ENCODE data around the gene TSHZ2. TPM values are rescaled to one million over a fixed set of nuclear protein-coding genes. Genes with fewer than 3 reads are reported as not detected.

TSHZ2 gene
- total and polyA plus RNA-seq, 2 donors (not counting 1 experiment from before 2014, with no cell fraction given), result 1.00 to 5.7 TPM

GRCh38 chr20:53116733-53117132, 144.6 kb downstream of the TSHZ2 start:
- DNase-seq (no peak), ATAC-seq (ENCODE audit: low read depth) (no peak)
- Histone ChIP-seq H3K4me1 (ENCODE audit: control insufficient read depth in 2 of 2, insufficient read depth in 2 of 2, low read length in 2 of 2) (no peaks in the 10 kb centered on the region), H3K36me3 (replicated peaks in 1 of 2; ENCODE audit: control extremely low read depth in 1 of 2, control insufficient read depth in 1 of 2, extremely low read depth in 1 of 2, insufficient read depth in 2 of 2, low read length in 1 of 2) (no peaks in the 10 kb centered on the region), H2AFZ (ENCODE audit: insufficient read depth, low read depth, low read length, poor library complexity, severe bottlenecking) (no peak overlapping the region), H3K4me2 (replicated peaks; ENCODE audit: low read depth, low read length, poor library complexity, severe bottlenecking) (no peak overlapping the region), H3K9ac (ENCODE audit: low read length) (no peak overlapping the region), H3K27me3 (replicated peaks in 1 of 4; ENCODE audit: control extremely low read depth in 1 of 4, control insufficient read depth in 3 of 4, insufficient read depth in 4 of 4, low read length in 3 of 4) (no peaks in the 10 kb centered on the region), H3K4me3 (ENCODE audit: control extremely low read depth in 1 of 5, extremely low read depth in 1 of 5, insufficient read depth in 1 of 5, low read depth in 2 of 5, low read length in 4 of 5) (no peak overlapping the region), H3K27ac (ENCODE audit: low read length in 2 of 2) (no peak overlapping the region), H3K79me2 (ENCODE audit: control insufficient read depth, insufficient read depth, low read length) (no peaks in the 10 kb centered on the region), H3K9me3 (ENCODE audit: control extremely low read depth in 1 of 3, control insufficient read depth in 2 of 3, insufficient read depth in 1 of 3, low read length in 2 of 3) (peaks cover 0 to 3% (median 0%) of the 10 kb centered on the region in 3 donors), H4K20me1 (ENCODE audit: control insufficient read depth, insufficient read depth, low read length, poor library complexity, severe bottlenecking) (no peaks in the 10 kb centered on the region)
- CTCF ChIA-PET, result no interaction called here
- peaks cover 3% of the 10 kb centered on the region for H3K9me3 Mint-ChIP-seq (ENCODE audit: insufficient read depth)
- no peak for TF ChIP-seq CTCF (IDR thresholded peaks at IDR 0.05)
- TF ChIP-seq EZH2 (IDR thresholded peaks at IDR 0.05; ENCODE audit: borderline replicate concordance, insufficient read depth, low read depth, low read length, poor library complexity, severe bottlenecking), result no peak
- WGBS (ENCODE audit: insufficient coverage), result 88% methylated on average over 2 of the region's 3 CpGs
- H3K4me1 Mint-ChIP-seq, result no peaks in the 10 kb centered on the region
- no peak overlapping the region for H3K4me3 Mint-ChIP-seq
- intact Hi-C loops (cut with micrococcal nuclease), result no loop called here
- peaks cover 6% of the 10 kb centered on the region for H3K27me3 Mint-ChIP-seq
- no peak overlapping the region for H3K27ac Mint-ChIP-seq
- POLR2A ChIA-PET, result no interaction called here

DNA sequence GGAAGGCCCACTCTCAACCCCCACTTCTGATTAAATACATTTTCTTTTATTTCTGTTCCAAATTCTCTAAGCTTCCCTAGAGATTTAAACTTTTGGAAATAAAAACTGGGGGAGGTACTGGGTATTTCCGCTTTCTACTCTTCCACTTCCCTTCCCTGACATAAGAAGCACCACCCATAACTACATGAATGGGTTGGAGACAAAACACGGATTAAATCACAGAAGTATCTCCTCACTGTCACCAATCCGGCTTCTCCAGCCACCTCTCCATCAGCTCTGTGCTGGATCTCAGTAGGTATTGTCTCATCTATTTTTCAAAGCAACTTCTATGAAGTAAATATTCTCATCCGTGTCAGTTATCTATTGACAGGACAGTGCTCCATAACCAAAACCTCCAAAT, 150.7 kb downstream of the TSHZ2 start:
- no peaks in the 10 kb centered on the region for H3K27me3 ChIP-seq (replicated peaks in 1 of 4; ENCODE audit: control extremely low read depth in 1 of 4, control insufficient read depth in 3 of 4, insufficient read depth in 4 of 4, low read length in 3 of 4)
- no peaks in the 10 kb centered on the region for H4K20me1 ChIP-seq (ENCODE audit: control insufficient read depth, insufficient read depth, low read length, poor library complexity, severe bottlenecking)
- no peaks in the 10 kb centered on the region for H3K79me2 ChIP-seq (ENCODE audit: control insufficient read depth, insufficient read depth, low read length)
- WGBS (ENCODE audit: insufficient coverage), result 82% methylated on average over 3 of the region's 4 CpGs
- Mint-ChIP-seq H3K4me1 (peaks cover 2% of the 10 kb centered on the region), H3K27ac (no peak overlapping the region), H3K9me3 (ENCODE audit: insufficient read depth) (no peaks in the 10 kb centered on the region), H3K4me3 (no peak overlapping the region), H3K27me3 (peaks cover 6% of the 10 kb centered on the region)
- no peak overlapping the region for H2AFZ ChIP-seq (ENCODE audit: insufficient read depth, low read depth, low read length, poor library complexity, severe bottlenecking)
- no peaks in the 10 kb centered on the region for H3K4me1 ChIP-seq (ENCODE audit: control insufficient read depth in 2 of 2, insufficient read depth in 2 of 2, low read length in 2 of 2)
- ATAC-seq (ENCODE audit: low read depth) (no peak), DNase-seq (no peak)
- ChIA-PET CTCF (no interaction called here), POLR2A (no interaction called here)
- no peak overlapping the region for H3K4me3 ChIP-seq (ENCODE audit: control extremely low read depth in 1 of 5, extremely low read depth in 1 of 5, insufficient read depth in 1 of 5, low read depth in 2 of 5, low read length in 4 of 5)
- H3K27ac ChIP-seq (ENCODE audit: low read length in 2 of 2), result no peak overlapping the region
- H3K9me3 ChIP-seq (ENCODE audit: control extremely low read depth in 1 of 3, control insufficient read depth in 2 of 3, insufficient read depth in 1 of 3, low read length in 2 of 3), result no peaks in the 10 kb centered on the region
- intact Hi-C loops (cut with micrococcal nuclease), result no loop called here
- no peaks in the 10 kb centered on the region for H3K36me3 ChIP-seq (replicated peaks in 1 of 2; ENCODE audit: control extremely low read depth in 1 of 2, control insufficient read depth in 1 of 2, extremely low read depth in 1 of 2, insufficient read depth in 2 of 2, low read length in 1 of 2)
- H3K4me2 ChIP-seq (replicated peaks; ENCODE audit: low read depth, low read length, poor library complexity, severe bottlenecking), result no peak overlapping the region
- TF ChIP-seq EZH2 (IDR thresholded peaks at IDR 0.05; ENCODE audit: borderline replicate concordance, insufficient read depth, low read depth, low read length, poor library complexity, severe bottlenecking) (no peak), CTCF (IDR thresholded peaks at IDR 0.05) (no peak)
- H3K9ac ChIP-seq (ENCODE audit: low read length), result no peak overlapping the region
